Measurements from ENCODE around the gene EEFSEC.

DNA sequence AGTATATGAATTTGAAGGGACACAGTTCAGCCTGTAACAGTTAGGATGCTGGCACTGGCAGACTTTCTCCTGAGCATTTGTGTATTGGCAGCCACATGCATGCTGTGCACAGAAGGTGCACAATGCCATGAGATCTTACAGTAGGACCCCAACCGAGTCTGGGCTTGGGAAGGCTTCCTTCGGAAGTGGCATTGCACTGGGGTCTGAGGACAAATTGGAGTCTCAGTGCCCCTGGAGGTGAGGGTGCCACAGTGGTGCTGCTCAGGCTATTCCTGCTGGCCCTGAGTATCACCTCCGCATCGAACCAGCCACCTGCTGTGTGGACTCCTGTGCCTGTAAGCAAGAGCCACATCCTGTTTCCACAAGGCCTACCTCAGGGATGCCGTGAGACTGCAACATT lies 213.9 kb downstream of the EEFSEC start:
- no peak for TF ChIP-seq RNF2 (IDR thresholded peaks at IDR 0.05; ENCODE audit: borderline replicate concordance, low read depth, low read length, missing control alignments, poor library complexity, severe bottlenecking)
- TF ChIP-seq POLR2A (IDR thresholded peaks at IDR 0.05; ENCODE audit: control extremely low read depth in 1 of 2, low read depth in 2 of 2, low read length in 2 of 2): no peak
- no peak for TF ChIP-seq CTCF (IDR thresholded peaks at IDR 0.05; ENCODE audit: control extremely low read depth in 1 of 3, insufficient read depth in 1 of 3, low read depth in 1 of 3, low read length in 3 of 3)
- no peak for TF ChIP-seq POLR2AphosphoS5 (IDR thresholded peaks at IDR 0.05; ENCODE audit: low read depth, low read length)
- TF ChIP-seq MAX (IDR thresholded peaks at IDR 0.05): no peak
- no peak for TF ChIP-seq GABPA (IDR thresholded peaks at IDR 0.05; ENCODE audit: borderline replicate concordance, insufficient read depth, low read length)
- TF ChIP-seq CBX5 (IDR thresholded peaks at IDR 0.05; ENCODE audit: low read depth, low read length): no peak
- no peak for TF ChIP-seq CEBPB (IDR thresholded peaks at IDR 0.05; ENCODE audit: low read depth, low read length)
- TF ChIP-seq EGR1 (IDR thresholded peaks at IDR 0.05; ENCODE audit: borderline replicate concordance, low read depth, low read length): no peak
- TF ChIP-seq EP300 (IDR thresholded peaks at IDR 0.05; ENCODE audit: borderline replicate concordance in 1 of 2, low read depth in 2 of 2, low read length in 2 of 2): no peak
- TF ChIP-seq KDM1A (IDR thresholded peaks at IDR 0.05; ENCODE audit: borderline replicate concordance, low read length): no peak
- no peak for TF ChIP-seq FOSL1 (IDR thresholded peaks at IDR 0.05; ENCODE audit: insufficient read depth, low read depth, low read length)
- TF ChIP-seq SUZ12 (IDR thresholded peaks at IDR 0.05; ENCODE audit: low read length): no peak
